Measurements from ENCODE around the gene KRT37.

The KRT37 gene

DNA sequence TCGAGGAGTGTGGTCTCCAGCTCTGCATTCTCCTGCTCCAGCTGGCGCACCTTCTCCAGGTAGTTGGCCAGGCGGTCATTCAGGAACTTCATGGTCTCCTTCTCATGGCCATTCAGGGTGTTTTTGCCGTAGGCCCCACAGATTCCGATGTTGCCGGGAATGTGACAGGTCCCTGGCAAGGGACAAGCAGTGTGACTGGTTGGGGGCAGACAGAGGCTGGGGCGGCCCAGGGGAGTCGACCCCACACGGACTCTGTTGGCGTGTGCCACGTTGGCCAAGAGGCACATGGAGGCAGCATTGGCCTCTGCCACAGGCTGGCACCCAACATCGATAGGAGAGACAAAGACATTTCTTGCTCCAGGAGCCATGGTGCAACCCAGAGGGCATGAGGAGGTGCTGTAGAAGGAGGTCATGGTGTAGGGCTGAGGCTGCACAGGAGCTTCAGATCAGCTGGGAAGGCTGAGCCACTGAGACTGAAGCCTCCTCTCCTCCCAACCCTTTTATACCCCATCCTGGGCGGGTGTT, at the start of gene KRT37:
Gene KRT37 (minus strand): TSS at position 475 of the 525 bp plus-strand sequence. CDS start 62 bp downstream, at position 413.
- H3K4me3 ChIP-seq (ENCODE audit: low read depth, low read length) = no peak within 1 kb of the TSS
- no peak for DNase-seq (ENCODE audit: low read depth)
- TF ChIP-seq, protein P1, sequence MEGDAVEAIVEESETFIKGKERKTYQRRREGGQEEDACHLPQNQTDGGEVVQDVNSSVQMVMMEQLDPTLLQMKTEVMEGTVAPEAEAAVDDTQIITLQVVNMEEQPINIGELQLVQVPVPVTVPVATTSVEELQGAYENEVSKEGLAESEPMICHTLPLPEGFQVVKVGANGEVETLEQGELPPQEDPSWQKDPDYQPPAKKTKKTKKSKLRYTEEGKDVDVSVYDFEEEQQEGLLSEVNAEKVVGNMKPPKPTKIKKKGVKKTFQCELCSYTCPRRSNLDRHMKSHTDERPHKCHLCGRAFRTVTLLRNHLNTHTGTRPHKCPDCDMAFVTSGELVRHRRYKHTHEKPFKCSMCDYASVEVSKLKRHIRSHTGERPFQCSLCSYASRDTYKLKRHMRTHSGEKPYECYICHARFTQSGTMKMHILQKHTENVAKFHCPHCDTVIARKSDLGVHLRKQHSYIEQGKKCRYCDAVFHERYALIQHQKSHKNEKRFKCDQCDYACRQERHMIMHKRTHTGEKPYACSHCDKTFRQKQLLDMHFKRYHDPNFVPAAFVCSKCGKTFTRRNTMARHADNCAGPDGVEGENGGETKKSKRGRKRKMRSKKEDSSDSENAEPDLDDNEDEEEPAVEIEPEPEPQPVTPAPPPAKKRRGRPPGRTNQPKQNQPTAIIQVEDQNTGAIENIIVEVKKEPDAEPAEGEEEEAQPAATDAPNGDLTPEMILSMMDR (IDR thresholded peaks at IDR 0.05; ENCODE audit: low read depth, low read length, missing control alignments) = no peak
- in situ Hi-C loops (cut with HindIII; ENCODE audit: low sequenced_read_pairs) = no loop called here

DNA sequence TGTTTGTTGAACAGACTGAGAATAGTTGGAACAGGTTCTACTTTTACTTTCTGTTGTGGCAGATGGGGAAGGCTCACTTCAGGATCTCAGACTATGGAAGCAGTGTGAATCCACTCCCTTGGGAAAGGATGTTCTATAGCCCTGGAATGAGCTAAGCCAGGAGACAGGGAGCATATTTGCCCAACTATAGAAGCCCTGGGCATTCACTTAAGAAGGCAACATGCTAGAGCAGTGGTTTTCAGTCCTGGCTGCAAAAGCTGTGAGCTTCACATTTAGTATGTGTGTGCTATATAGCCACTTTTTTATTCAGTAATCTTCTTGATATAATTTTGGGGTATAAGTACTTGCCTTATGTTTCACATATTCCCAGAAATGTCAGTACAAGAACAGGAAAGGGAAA, 44.0 kb upstream of the KRT37 start:
- TF ChIP-seq, protein P1 (IDR thresholded peaks at IDR 0.05; ENCODE audit: low read depth, low read length, missing control alignments) = no peak
- in situ Hi-C loops (cut with HindIII; ENCODE audit: low sequenced_read_pairs) = no loop called here
- H3K4me3 ChIP-seq (ENCODE audit: low read depth, low read length) = no peak overlapping the region
- DNase-seq (ENCODE audit: low read depth) = no peak

DNA sequence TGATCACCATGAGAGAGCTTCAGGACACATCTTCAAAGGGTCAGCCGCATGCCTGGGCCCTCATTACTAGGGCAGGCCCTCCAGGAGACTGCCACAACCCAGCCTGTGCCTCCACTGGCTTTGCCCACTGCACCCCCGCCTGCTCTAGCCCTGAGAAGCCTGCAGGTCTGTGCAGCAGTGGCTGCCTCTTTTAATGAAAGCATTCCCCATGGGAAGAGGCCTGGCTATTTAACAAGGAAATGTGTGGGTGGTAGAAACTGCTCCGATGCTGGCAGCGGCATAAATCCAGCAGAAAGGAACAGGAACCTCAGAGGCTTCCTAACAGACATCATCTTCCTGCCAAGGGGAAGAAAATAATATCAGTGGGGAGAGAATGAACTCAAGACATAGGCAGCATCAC, 43.2 kb upstream of the KRT37 start:
- no peak overlapping the region for H3K4me3 ChIP-seq (ENCODE audit: low read depth, low read length)
- in situ Hi-C loops (cut with HindIII; ENCODE audit: low sequenced_read_pairs) = no loop called here
- DNase-seq (ENCODE audit: low read depth) = no peak
- TF ChIP-seq, protein P1 (IDR thresholded peaks at IDR 0.05; ENCODE audit: low read depth, low read length, missing control alignments) = no peak

DNA sequence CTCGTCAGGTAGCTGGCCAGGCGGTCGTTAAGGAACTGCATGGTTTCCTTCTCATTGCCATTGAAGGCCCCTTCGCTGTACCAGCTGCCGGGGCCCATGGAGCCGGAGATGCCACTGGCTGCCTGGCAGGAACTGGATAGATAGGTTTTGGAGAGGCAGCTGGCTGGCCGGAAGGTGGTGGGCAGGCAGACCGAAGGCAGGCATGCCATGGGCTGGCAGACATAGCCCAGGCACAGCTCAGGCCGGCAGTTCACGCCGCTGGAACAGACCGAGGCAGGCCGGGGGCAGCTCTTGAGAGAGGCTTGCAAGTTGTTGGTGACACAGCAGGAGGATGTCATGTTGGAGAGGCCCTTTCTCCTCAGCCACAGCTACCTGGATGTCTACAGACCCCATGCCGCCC, 42.6 kb upstream of the KRT37 start, which contains the start of gene KRT32:
Gene KRT32 (minus strand): TSS at position 399 of the 400 bp plus-strand sequence. CDS start 61 bp downstream, at position 338.
- in situ Hi-C loops (cut with HindIII; ENCODE audit: low sequenced_read_pairs) = no loop called here
- no peak within 1 kb of the TSS for H3K4me3 ChIP-seq (ENCODE audit: low read depth, low read length)
- TF ChIP-seq, protein P1 (IDR thresholded peaks at IDR 0.05; ENCODE audit: low read depth, low read length, missing control alignments) = no peak
- DNase-seq (ENCODE audit: low read depth) = no peak

DNA sequence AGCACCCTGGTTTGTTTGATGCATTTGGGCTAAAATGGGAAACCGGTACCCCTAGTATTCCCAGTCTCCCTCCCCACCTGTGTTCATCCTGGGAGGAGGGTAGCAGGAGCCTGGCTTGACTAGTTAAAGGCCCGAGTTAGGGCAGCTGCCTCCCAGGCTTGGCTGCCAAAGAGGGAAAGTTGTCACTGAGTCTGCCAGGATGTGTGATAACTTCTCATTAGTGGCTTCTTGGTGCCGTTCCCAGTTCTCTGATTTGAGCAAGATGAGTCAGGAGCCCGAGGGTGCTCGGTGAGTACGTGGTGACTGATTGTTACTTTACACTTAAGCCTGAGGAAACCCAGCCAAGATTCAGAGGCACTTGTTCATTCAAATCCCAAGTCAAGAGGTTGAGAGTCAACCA, 40.3 kb upstream of the KRT37 start:
- DNase-seq (ENCODE audit: low read depth) = peak; percentile 83

DNA sequence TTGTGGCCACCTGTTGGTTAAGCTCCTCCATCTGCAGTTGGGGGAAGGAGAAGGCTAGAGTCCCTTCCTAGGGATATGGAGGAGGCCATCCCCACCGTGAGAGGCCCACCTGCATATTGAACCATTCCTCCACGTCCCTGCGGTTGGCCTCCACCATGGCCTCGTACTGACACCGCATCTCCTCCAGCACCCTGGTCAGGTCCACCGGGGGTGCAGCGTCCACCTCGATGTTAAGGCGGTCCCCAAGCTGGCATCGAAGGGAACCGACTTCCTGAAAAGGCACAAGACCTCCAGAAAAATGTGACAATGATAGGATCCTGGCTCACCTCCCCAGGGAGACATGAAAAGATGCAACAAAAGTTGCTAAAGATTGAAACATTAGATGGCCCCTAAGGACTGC, 39.8 kb upstream of the KRT37 start:
- in situ Hi-C loops (cut with HindIII; ENCODE audit: low sequenced_read_pairs) = no loop called here
- no peak overlapping the region for H3K4me3 ChIP-seq (ENCODE audit: low read depth, low read length)
- DNase-seq (ENCODE audit: low read depth) = no peak
- TF ChIP-seq, protein P1 (IDR thresholded peaks at IDR 0.05; ENCODE audit: low read depth, low read length, missing control alignments) = no peak

More for the DNA sequence above, 40.3 kb upstream of the KRT37 start:
- in situ Hi-C loops (cut with HindIII; ENCODE audit: low sequenced_read_pairs) = no loop called here
- TF ChIP-seq, protein P1 (IDR thresholded peaks at IDR 0.05; ENCODE audit: low read depth, low read length, missing control alignments) = no peak
- no peak overlapping the region for H3K4me3 ChIP-seq (ENCODE audit: low read depth, low read length)

Data from astrocyte of the cerebellum (primary cell).